HG03439 (cell line): ENCODE measurements around the gene MDH2.
A peak's percentile ranks its signal among the peaks of the same experiment; 100 is the strongest.
"Not testable (repeated sequence)": the region's sequence is repeated elsewhere in the genome, so short reads cannot be mapped to it uniquely, and the experiment has no call there.

Experiments used
- ATAC-seq: cut with Tn5 transposase; IDR thresholded peaks from one replicate; pipeline ENCODE4 v1.9.1; 2021; ENCODE audit warnings: mild to moderate bottlenecking, moderate library complexity; ENCODE audit not compliant: unreplicated experiment

The MDH2 gene, protein sequence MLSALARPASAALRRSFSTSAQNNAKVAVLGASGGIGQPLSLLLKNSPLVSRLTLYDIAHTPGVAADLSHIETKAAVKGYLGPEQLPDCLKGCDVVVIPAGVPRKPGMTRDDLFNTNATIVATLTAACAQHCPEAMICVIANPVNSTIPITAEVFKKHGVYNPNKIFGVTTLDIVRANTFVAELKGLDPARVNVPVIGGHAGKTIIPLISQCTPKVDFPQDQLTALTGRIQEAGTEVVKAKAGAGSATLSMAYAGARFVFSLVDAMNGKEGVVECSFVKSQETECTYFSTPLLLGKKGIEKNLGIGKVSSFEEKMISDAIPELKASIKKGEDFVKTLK

DNA sequence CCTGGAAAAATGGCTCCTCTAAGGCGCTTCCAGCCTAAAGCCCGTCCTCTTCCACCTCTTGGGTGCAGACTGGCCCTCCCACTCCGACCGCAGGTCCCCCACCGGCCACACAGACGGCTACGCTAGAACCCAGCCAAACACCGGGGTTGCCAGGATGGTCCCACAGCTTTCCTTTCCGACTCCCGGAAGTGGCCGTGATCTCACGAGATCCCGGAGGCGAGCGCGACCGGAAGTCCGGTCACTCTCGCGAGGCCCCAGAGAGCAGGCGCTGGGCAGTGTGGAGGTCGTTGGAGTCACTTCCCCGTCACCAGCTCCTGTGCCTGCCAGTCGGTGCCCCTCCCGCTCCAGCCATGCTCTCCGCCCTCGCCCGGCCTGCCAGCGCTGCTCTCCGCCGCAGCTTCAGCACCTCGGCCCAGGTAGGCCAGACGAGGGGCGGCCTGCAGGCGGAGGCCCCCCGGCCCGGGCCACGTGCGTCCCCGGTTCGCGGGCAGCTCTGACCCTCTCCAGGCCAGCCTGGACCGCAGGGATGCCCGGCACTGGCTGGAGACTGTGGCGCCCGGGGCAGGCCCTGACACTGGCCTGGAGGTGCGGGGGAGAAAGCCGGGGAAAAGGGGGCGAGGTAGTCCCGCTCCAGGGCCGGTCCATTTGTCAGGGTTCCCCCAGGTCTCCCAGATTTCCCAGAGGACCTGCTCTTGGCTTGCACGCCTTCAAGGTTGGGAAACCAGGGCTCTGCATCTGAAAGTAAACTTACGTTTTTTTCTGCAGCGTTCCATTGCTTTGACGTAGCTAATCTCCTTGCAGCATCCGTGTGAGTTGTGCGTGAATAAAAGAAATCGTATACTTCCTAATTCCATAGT is at the start of gene MDH2, which contains the start of gene STYXL1:
TSS of gene MDH2 (plus strand) at position 296 of the 857 bp plus-strand sequence. CDS start at position 351, 55 bp downstream.
TSS of gene STYXL1 (minus strand) at position 190 of the 857 bp plus-strand sequence. CDS start 17,477 bp downstream, outside the sequence.
- ATAC-seq, result peak; percentile 94

DNA sequence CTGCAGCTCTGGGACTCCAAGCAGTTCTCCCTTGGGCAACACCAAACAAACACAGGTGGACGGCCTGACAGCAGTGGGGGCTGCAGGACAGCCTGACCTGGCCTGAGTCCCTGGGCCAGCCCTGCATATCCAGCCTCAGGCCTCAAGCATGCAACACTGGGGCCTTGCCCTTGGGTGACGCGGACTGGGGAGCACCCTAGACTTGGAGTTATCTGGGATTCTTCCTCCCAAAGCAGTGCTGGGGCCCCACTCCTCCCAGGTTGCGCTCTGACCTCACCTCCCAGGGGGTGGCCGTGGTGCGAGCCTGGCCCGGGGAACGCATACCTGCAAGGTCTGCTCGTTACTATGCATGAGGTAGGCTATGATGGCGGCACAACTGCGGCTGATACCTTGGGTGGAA is 47.3 kb upstream of the MDH2 start:
- ATAC-seq, result no peak

DNA sequence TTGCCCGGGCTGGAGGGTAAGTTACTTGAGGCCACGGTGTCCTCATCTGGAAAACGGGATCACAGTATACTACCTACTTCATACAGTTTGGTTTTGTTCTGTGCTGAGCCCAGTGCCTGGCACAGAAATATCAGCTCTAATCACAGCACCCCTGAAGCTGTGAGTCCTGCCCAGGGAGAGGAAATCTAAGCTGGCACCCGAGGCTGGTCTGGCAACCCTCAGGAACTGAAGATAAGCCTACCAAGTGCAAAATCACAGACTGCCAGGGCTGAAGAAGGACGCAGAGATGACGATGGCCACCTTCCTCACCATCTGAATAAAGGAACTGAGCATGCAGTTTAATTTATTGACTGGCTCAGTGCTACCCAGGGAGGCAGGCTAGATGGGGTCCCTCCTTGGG is 45.8 kb upstream of the MDH2 start:
- no peak for ATAC-seq

DNA sequence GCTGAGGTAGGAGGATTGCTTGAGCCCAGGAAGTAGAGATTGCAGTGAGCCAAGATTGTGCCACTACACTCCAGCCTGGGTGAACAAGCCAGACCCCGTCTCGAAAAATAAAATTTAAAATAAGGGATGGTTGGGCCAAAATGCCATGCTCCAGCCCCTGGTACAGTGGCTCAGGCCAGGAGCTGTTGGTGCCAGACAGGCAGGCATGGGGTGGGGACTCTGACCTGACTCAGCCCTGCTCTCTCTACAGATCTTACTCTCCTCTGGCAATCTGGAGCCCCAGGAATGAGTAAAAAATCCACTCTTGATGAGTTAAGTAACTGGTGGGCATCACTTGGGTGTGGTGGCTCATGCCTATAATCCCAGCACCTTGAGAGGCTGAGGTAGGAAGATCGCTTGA is 45.1 kb upstream of the MDH2 start:
- ATAC-seq, result no peak

DNA sequence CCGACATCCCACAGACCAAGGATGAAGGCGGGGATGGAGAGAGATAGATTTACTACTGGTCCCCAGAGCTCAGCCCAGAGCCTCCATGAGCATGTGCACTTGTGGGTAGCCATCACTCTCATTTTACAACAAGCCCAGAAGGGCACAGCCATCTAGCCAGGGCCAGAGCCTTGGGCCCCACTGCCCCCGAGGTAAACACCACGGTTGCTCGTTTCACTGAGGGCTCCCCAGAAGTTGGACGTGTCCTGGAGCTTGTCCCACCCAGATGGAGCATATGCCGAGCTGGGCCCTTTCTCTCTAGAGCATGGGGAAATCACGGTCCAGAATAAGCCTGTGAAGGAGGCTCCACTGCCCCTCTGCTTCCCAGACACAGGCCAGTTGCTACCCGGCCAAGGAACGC is 44.6 kb upstream of the MDH2 start:
- ATAC-seq, result no peak

DNA sequence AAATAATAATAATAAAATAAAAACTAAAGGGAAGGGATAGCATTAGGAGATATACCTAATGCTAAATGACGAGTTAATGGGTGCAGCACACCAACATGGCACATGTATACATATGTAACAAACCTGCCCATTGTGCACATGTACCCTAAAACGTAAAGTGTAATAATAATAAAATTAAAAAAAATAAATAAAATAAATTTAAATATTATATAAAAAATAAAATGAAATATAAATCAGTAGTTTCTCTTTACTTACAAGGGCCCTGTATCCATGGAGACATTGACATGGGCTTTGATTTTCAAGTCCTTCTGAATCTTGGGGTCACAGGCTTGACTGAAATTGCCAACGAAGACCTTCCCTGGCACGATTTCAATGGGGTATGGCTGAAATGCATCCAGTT is 42.9 kb upstream of the MDH2 start:
- not testable (repeated sequence) for ATAC-seq

DNA sequence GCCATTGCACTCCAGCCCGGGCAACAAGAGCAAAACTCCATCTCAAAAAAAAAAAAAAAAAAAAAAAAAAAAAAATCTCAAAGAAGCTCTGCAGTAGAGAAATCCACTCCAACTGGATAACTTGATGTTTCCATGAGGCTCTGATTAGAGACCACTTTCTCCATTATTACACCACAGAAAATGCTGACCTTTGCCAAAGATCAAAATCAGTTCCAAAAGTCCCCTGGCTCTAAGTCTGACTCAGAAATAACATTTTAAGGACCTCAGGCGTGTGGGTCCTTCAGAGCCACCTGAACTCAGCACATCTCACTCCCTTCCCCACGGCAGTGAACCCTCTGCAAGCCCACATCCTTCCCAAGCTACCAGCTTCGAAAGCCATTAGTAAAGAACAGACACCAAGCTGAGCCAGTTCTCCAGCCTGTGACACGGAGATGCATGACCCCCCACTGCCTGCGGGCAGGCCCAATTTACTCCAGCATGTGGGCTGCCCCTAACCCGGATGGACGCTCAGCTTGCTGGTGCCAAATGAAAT is 39.7 kb upstream of the MDH2 start:
- ATAC-seq, result no peak

DNA sequence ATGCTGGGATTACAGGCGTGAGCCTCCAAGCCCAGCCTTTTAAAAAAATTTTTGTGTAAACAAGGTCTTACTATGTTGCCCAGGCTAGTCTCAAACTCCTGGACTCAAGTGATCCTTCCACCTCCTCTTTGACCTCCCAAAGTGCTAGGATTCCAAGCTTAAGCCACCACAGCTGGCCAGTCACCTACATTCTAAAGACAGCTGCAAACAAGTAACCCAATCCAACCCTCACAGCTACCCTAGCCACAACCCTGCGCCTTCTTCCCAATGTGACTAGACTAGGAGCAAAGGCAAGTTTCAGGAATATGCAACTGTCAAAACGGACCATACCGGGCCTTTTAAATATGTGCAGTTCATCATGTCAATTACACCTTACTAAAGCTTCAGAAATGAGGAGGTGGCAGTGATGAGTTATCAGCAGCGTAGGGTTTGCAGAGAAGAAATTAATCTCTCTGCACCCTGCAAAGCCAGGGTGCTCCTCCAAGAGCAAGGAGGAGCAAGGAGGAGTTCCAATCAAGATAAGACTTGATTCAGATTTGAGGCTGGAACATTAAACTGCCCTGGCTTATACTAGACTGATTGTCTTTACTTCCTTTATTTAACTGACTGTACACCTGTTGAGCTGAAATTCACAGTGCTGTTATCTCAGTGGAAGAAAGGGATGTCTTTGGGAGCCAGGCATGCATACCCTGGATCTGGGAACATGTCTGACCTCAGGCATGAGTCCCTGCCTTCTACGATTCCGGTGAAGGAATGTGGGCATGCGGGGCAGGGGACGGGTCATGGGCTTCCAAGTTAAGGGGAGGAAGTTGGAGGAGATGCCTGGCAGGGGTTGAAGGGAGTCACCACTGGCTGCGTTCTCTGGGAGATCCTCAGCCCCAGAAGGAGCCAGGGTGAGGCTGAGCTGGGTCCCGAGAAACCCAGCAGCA is 38.0 kb upstream of the MDH2 start:
- ATAC-seq, result no peak

DNA sequence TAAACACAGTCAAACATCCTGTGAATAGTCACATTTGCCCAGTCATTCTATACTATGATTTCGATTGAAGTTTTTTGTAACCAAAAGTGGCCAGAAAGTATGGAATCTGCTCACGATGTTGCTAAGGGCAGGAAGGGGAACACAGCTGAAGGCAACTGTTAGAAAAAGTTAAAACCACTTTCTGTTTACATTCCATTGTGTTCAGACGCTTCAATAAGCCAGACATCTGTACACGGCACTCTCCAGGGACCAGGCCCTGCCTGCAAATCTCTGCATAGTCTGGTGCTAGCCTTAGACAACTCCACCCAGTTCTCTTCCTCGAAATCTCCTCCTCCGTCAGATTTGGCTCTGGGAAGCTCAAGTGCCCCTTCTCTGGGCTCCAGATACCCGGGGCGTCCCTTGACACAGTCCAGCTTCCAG is 36.5 kb upstream of the MDH2 start:
- ATAC-seq, result no peak

DNA sequence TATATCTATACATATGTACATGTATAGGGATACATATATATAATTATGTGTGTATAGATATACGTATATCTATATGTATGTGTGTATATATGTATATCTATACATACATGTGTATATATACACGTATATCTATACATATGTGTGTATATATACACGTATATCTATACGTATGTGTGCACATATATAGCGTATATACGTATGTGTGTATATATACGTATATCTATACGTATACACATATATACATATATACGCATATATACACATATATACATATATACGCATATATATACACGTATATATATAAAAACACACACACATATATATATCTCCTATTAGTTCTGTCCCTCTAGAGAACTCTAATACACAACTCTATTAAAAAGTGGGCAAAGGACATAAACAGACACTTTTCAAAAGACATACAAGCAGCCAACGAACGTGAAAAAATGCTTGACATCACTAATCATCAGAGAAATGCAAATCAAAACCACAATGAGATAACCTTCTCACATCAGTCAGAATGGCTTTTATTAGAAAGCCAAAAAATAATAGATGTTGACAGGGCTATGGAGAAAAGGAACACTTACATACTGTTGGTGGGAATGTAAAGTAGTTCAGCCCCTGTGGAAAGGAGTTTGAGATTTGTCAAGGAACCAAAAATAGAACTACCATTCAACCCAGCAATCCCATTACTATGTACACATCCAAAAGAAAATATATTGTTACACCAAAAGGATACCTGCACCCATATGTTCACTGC is 31.5 kb upstream of the MDH2 start:
- no peak for ATAC-seq

DNA sequence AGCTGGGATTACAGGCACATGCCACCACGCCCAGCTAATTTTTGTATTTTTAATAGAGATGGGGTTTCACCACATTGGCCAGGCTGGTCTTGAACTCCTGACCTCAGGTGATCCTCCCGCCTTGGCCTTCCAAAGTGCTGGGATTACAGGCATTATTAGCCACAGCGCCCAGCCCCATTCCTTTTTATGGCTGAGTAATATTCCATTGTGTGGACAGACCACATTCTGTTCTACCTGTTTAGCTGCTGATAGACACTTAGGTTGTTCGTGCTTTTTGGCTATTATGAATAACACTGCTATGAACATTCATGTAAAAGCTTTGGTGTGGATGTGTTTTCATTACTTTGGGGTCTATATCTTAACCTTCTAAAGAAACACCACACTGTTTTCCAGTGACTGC is 29.4 kb upstream of the MDH2 start:
- not testable (repeated sequence) for ATAC-seq

DNA sequence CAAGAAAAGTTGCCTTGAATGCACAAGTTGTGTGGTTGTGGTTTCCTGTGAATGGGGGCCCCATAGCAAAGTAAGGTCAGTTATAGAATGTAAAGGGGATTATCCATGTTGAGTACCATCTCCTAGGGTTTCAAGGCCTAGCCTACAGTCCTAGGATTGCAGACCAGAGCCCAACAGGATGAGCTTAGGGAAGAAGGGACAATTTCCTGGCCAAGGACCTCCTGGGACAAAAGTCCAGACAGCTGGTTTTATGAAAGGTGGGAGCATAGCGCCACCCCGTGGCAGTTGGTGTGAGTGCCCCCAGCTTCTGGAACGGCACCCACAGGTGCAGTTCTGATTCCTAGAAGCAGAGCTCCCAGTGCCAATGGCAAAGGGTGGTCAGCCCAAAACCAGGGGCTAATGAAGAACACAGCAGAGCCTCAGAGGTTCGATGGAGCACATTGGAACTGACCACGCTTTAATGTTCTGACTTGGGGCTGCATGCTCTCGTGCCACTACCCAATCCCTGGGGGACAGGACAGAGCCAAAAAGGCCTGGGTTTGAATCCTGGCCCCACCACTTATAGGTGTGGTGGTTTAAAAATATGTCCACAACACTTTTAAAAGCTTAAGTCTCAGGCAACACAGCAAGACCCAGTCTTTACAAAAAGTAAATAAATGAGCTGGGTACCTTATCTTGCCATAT is 27.7 kb upstream of the MDH2 start:
- ATAC-seq, result no peak

DNA sequence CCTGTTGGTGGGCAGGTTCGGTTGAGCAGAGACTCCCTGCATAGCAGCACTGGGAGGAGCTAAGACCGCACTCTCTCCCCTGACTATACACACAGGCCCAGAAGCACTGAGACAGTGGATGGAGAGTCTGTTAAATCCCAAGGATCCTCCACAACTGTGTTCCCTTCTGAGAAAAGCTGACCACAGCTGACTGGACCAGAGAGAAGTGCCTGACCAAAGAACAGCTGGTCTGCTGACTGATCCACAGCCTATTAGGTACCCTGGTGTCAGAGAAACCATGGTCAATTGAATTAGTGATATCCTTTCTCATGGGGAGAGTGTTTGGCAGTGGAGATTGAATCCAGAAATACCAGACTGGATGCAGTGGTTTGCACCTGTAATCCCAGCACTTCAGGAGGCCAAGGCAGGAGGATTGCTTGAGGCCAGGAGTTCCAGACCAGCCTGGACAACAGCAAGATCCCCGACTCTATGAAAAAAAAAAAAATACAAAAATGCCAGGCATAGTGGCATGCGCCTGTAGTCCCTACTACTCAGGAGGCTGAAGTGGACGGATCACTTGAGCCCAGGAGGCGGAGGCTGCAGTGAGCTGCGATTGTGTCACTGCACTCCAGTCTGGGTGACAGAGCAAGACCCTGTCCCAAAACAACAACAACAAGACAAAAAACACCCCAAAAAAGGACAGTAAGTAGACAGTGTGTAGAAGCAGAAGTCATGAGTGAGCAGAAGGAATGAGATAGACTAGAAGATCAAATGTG is 25.7 kb upstream of the MDH2 start:
- ATAC-seq, result no peak

DNA sequence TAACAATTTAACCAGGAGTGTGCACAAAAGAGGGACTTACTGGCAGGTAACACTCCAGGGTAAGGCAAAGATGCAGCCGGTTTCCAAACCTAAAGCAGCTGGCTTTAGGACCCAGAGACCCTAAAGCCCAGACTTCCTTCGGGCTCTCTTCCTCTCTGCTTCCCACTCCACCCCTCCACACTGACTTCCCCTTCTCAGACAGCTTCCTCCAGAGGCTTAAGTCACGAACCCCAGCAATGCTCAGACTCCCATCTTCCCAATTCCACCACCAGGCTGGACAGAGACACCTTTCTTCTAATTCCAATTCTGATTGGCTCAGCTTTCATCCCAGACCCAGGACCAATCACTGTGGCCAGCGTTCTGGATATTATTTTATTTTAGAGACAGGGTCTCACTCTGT is 24.9 kb upstream of the MDH2 start:
- no peak for ATAC-seq

DNA sequence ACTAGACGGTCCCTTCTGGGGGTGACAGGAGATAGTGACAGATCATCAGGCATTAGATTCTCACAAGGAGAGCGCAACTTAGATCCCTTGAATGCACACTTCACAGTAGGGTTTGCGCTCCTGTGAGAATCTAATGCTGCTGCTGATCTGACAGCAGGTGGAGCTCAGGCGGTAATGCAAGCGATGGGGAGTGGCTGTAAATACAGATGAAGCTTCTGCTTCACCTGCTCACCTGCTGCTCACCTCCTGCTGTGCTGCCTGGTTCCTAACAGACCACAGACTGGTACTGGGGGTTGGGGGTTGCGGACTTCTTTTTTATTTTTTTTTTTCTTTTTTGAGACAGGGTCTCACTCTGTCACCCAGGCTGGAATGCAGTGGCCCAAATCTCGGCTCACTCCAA is 18.2 kb upstream of the MDH2 start:
- ATAC-seq, result not testable (repeated sequence)

DNA sequence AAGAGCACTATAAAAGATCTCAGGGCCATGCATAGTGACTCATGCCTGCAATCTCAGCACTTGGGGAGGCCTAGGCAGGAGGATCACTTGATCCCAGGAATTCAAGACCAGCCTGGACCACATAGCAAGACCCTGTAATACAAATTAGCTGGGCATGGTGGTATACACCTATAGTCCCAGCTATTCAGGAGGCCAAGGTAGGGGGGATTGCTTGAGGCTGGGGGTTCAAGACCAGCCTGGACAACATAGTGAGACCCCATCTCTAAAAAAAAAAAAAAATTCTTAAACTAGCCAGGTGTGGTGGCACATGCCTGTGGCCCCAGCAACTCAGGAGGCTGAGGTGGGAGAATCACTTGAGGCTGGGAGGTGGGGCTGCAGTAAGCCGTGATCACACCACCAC is 15.9 kb upstream of the MDH2 start:
- no peak for ATAC-seq

DNA sequence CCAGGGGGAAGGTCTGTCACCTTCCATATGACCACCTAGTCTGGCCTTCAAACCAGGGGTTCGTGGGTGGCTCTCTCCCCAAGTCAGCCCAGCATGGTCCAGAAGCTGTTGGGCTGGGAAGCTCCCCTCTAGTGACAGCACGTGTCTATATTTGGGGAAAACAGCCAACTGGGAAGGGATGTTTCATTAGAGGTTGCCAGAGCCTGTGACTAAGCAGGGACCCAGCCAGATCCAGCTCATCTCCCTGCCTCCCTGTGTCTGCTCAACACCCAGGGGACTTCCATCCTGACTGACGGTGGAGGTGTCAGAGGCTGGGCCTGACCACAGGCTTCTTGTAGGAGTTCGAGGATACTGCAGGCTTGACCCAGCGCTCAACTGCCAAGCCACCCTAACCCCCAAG is 10.6 kb upstream of the MDH2 start:
- no peak for ATAC-seq

DNA sequence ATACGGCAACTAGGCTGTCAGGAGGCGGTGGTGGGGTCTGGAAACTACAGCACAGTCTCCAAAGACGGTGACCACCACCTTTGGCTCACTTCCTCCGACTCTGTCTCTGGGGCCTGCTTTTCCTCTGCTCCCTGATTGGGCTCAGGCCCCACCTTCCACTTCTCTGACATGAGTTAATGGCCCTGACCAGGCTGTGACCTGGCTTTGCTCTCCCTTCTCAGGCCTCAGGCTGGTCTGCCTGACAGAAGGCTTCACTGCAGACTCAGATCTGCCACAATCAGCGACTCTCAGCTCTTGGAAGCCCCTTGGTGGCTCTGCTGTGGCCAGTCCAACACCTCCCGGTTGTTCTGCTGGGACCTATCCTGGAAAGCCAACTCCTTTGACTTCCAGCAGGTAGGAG is 7.8 kb upstream of the MDH2 start:
- no peak for ATAC-seq
